Vagina (tissue), 2 donors: ENCODE measurements around the gene TRIAP1.

Experiments used
- POLR2A ChIP-seq, 2 donors: fragments of 450-650 bp; IDR thresholded peaks; one replicate each; pipeline ENCODE4 v1.6.1; 2017; ENCODE audit warnings: antibody characterized with exemption in 2 of 2, mild to moderate bottlenecking in 2 of 2, moderate library complexity in 2 of 2
- POLR2AphosphoS5 ChIP-seq, 2 donors: sonication (generic); formaldehyde crosslinking; IDR thresholded peaks; one replicate each; pipeline ENCODE4 v1.9.0; 2017; ENCODE audit warnings: antibody characterized with exemption in 2 of 2, mild to moderate bottlenecking in 2 of 2, low read depth in 1 of 2; ENCODE audit not compliant: insufficient read depth in 1 of 2
- TF ChIP-seq, protein P1 (sequence below), 3 experiments: fragments of 450-650 bp in 2 of 3; fragments of 200-600 bp in 1 of 3; sonication (generic) in 1 of 3; IDR thresholded peaks; one replicate each; pipeline ENCODE4 v1.5.1; 2017 to 2019; ENCODE audit warnings: antibody characterized with exemption in 3 of 3, mild to moderate bottlenecking in 2 of 3, moderate library complexity in 2 of 3

DNA sequence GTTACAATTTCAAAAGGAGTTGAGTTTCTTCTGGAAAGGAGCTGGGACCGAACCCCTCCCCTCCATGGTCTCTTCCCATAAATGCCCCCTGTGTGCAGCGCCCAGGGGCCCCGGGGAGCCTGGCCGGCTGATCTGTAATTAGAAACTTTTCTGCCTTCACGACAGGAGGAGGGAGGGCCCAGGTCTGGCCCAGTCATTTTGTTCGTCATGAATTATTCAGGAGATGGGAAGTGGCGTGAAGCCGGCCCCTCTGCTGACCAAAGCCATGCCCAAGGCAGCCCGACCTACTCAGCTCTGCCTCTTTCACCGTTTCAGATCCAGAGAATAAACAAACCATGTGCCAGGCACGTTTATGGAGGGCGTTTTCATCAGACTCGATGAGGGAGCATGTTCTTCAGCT is 44.0 kb downstream of the TRIAP1 start:
- TF ChIP-seq, protein P1, sequence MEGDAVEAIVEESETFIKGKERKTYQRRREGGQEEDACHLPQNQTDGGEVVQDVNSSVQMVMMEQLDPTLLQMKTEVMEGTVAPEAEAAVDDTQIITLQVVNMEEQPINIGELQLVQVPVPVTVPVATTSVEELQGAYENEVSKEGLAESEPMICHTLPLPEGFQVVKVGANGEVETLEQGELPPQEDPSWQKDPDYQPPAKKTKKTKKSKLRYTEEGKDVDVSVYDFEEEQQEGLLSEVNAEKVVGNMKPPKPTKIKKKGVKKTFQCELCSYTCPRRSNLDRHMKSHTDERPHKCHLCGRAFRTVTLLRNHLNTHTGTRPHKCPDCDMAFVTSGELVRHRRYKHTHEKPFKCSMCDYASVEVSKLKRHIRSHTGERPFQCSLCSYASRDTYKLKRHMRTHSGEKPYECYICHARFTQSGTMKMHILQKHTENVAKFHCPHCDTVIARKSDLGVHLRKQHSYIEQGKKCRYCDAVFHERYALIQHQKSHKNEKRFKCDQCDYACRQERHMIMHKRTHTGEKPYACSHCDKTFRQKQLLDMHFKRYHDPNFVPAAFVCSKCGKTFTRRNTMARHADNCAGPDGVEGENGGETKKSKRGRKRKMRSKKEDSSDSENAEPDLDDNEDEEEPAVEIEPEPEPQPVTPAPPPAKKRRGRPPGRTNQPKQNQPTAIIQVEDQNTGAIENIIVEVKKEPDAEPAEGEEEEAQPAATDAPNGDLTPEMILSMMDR (IDR thresholded peaks at IDR 0.05): no peak
- TF ChIP-seq POLR2A (IDR thresholded peaks at IDR 0.05): no peak
- no peak for TF ChIP-seq POLR2AphosphoS5 (IDR thresholded peaks at IDR 0.05; ENCODE audit: insufficient read depth in 1 of 2, low read depth in 1 of 2)
